ENCODE data around the gene UPF3A.

- no peak for TF ChIP-seq CTCF (conservative IDR thresholded peaks at IDR 0.05 in 1 of 2, IDR thresholded peaks at IDR 0.05 in 1 of 2; ENCODE audit: extremely low read depth in 1 of 2, insufficient read depth in 1 of 2, low read depth in 1 of 2, low read length in 2 of 2)
- no peak for TF ChIP-seq EZH2 (IDR thresholded peaks at IDR 0.05; ENCODE audit: borderline replicate concordance, low read length)
Measured at GRCh38 chr13:114284680-114285079, 3.3 kb downstream of the UPF3A start.

All from mammary epithelial cell (primary cell).